Superior temporal gyrus (tissue), 1 donor: Measurements from ENCODE around the gene SEC14L1.

Source experiments
- DNase-seq: peaks from one replicate; pipeline ENCODE4 v3.0.0-alpha.2; 2016; ENCODE audit errors: extremely low spot score

SEC14L1 gene

GRCh38 chr17:77213778-77214132 lies 73.0 kb downstream of the SEC14L1 start:
- no peak for DNase-seq

GRCh38 chr17:77214328-77214727 lies 73.6 kb downstream of the SEC14L1 start:
- DNase-seq: no peak

DNA sequence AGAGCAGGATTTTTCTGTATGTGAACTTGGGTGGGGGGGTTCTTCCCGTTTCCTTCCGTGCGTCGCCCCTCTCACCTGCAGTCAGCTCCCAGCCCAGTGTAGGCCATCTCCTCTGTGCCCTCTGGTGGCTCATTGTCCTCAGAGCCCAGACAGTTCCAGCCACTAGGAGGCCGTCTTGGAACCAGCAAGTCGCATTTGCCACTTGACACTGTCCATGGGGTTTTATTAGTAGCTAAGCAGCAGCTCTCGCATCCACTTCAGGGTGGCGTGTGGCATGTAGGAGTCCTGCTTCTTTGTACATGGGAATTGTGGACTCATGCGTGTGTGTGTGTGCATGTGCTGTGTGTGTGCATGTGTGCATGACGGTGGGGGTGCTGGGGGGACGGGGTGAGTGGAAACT lies 74.0 kb downstream of the SEC14L1 start:
- DNase-seq: peak; percentile 83

DNA sequence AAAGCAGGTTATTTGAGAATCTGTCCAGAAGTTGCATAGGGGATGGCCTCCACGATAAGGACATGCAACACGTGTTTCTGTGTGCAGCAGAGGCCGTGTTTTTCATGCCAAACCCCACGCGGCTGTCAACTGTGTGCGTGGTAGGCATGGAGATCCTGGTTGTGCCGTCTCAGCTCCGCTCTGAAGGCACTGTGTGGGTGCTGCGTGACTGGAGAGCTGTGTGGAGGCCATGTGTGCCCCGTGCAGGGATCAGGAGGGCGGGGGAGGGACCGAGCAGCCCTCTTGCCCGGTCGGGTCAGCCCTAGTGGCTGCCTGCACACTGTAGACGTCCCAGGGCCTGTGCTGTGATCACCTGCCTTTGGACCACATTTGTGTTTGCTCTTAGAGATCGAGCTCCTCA lies 74.5 kb downstream of the SEC14L1 start:
- no peak for DNase-seq

DNA sequence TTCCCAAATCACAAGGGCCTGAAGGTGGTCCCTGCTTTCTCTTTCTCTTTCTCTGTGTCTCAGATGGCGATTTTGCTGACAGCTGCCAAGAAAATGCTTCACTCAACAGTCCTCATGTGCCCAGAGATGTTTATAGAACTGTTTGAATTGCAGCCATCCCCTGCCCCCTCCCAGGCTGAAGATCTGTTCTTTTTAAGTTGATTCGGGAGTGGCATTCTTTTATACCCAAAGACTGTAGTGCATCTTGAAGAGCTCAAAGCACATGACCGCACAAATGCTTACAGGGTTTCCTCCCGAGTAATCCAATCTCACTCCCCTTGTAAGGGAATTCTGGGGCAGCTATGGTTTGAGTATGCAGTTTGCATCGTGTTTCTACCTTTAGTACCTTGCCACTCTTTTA lies 75.7 kb downstream of the SEC14L1 start:
- no peak for DNase-seq

DNA sequence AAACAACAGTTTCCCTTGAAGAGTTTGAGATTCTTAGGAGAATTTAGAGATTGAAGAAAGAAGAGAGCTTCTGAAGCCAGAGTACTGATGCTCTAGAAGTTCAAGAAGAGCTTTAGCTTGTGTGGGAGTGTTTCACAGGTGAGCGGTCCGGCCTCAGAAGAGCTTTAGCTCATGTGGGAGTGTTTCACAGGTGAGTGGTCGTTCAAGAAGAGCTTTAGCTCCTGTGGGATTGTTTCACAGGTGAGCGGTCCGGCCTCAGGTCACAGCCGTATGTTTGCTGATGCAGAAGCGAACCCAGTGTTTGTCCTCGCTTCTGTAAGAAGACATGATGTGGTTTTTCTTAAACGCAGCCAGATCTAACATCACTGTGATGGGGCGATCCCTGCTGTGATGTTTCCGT lies 76.4 kb downstream of the SEC14L1 start:
- no peak for DNase-seq

GRCh38 chr17:77217566-77217965 lies 76.8 kb downstream of the SEC14L1 start:
- DNase-seq: no peak

DNA sequence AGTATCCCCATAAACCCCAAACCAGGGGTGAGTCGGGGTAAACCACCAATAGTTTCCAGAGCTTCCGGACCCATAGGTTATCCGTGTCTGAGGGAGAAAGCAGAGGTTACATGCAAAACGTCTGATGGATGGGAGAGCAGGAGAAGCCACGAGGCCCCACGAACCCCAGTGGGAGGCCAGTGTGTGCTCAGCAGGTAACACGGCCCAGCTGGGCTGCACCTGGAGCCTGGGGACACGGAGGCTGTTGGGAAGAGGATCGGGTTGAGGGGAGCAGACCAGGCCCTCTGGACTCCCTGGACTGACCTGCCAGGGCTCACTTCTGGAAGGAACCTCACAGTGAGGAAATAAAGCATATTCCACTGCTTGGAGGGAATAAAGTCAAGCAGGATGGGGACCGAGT lies 78.1 kb downstream of the SEC14L1 start:
- DNase-seq: no peak

DNA sequence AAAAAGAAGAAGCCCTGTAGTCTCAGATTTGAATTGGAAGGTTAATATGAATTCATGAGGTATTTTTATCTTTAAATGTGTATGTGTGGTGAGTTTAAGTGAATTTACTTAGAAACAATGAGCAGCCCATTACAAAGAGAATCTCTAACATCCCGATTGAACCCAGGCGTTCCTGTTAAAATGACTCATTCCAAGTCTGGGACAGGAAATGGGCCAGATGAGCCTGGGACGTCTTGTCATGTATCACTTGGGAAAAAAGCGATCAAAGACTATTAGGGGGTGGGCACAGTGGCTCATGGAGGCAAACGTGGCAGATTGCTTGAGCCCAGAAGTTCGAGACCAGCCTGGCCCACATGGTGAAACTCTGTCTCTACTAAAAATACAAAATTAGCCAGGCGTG lies 81.6 kb downstream of the SEC14L1 start:
- no peak for DNase-seq

GRCh38 chr17:77223642-77224420 lies 83.1 kb downstream of the SEC14L1 start:
- no peak for DNase-seq

DNA sequence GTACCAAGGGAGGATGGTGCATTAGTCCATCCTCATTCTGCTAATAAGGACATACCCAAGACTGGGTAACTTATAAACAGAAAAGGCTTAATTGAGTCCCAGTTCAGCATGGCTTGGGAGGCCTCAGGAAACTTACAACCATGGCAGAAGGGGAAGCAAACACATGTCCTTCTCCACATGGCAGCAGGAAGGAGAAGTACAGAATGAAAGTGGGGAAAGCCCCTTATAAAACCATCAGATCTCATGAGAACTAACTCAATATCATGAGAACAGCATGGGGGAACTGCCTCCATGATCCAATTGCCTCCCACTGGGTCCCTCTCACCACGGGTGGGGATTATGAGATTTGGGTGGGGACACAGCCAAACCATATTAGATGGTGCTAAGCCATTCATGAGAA lies 84.5 kb downstream of the SEC14L1 start:
- no peak for DNase-seq

DNA sequence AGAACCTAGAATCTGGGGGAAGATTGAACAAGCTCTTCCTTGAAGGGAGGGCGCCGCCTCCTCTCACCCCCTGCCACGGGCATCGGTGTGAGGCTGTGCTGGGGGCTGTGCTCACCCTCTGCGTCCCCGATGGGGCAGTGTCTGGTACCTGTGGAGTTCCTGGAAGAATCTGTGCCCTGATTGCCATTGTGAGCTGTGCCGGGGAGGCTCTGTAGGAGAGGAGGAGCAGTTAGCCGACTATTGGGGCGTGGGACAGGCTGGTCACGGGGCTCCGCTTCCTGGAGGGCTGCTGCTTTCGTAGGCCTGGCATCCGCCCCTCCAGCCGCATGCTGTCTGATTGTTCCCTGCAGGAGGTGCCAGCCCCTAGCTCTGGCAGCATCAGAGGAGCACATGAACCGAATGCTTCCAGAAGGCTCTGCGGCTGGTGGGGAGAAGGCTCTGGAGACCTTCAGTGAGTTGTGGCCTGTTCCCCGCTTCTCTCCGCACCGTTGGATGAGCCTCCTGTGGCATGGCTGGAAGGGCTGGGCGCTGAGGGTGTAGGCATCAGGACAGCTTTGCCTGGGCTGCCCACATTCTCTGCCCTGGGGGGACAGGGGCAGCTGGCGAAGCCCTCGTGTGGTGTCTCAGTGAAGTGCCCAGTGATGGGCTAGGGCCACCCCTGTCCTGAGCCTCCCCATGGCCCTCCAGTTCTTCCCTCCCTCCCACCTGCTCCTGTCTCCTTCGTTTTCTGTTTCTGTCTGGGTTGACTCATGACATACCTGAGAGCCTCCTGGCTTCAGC lies 86.9 kb downstream of the SEC14L1 start:
- DNase-seq: no peak

DNA sequence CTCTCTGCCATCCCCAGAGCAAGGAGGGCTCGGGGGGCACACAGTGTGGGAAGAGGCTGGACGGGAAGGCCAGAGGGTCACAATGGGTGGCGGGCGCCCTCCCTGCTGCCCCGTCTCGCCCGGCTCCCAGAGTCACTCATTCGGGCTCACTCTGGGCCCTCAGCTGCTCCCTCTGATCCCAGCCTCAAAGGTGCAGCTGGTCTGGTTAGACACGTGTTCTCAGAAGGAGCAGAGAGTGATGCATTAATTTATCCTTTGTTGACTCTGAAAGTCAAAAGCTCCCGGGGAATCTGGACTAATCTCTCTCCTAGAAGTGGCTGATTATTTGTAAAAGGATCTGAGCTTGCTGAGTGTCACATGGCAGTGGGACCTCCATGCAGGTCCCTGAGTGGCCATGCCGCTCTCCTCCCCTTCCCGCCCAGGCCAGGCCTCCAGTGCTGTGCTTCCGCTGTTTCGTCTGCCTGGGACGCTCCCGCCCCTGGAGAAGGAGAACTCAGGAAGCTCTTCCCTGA lies 87.5 kb downstream of the SEC14L1 start:
- no peak for DNase-seq

GRCh38 chr17:77228816-77229215 lies 88.0 kb downstream of the SEC14L1 start:
- no peak for DNase-seq

DNA sequence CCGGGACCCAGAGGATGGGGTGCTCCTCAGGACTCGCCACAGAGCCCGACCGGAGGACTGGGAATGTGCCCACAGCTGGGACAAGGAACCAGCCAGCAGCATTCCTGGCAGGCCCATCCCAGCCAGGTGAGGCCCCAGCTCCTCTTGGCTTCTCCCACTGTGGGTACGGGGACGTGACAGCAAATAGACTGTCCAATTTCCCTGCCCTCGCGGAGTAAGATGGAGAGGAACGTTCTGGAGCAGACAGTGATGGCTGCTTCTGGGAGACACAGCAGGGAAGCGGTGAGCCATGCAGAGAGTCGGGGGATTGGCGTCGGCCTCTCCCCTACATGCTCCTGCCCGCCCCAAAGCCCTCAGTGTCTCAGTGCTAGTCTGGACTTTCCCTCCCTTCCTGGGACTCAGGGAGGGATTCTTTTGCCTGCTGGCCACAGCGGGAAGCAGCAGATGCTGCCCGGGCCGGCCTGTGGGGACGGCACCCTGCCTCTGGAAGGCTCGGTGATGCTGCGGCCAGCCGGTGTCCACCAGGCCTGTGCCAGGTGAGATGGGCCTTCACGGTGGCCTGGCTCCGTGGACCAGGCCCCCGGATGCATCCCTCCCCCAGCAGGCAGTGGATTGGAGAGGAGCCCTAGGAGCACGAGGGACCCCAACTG lies 89.1 kb downstream of the SEC14L1 start:
- DNase-seq: no peak

DNA sequence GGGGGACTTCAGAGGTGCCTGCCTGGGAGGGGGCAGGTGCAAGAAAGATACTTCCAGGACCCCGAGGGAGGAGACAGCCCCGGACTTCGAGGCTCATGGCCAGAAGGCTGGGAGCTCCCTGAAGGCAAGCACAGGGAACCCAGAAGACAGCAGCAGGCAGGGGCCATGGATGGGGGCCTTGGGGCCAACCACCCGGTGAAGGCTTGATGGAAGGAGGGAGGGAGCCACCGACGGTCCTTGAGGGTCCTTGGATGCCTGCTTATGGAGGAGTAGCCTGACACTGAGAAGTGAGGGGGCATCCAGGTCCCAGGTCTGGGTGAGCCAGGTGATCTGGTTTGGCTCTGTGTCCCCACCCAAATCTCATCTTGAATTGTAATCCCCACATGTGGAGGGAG lies 89.7 kb downstream of the SEC14L1 start:
- no peak for DNase-seq

DNA sequence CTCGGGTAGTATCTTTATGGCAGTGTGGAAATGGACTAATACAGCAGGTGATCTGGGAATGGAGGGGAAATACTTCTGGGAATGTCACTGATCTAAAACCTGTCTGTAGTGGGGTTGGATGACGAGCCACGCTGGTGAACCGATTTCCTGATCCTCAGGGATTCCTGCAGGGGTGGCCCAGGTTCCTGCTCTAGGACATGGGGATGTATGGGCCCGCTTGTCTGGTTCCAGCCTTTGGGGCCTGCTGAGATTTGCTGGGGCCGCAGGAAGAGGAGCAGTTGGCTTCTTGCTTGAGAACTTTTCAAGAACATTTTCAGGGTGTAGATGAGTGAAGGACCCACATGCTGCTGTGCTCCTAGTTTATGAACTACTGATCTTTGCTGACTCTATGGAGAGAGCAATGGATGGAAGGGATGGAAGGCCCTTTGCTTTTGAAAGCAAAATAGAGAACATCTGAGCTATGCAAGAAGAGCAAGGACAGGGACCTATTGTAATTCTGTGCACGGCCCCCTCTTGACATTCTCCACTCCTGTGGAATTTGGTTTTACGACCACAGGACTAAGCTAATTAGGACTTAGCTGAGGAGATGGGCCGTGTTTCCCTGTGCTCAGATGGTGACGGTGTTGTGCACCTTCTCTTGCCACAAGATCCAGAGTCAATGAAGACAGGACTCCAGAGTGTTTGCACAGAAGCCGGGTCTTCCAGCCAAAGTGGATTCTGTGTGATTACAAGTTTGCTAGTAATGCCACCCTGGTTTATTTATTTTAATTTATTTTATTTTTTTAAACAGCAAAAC lies 90.5 kb downstream of the SEC14L1 start:
- no peak for DNase-seq

DNA sequence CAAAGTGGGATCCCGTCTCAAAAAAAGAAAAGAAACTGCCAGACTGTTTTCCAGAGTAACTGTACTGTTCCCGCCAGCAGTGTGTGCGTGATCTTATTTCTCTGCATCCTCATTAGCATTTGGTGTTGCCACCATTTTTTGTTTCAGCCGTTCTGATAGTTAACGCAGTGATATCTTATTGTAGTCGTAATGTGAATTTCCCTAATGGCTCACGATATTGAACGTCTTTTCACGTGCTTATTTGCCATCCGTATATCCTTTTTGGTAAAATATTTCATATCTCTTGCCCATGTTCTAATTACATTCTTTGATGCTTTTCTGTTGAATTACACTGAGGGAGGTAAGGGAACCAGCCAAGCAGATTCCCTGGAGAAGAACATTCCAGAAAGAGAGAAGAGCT lies 92.4 kb downstream of the SEC14L1 start:
- DNase-seq: no peak

- no peak for DNase-seq
Observed at GRCh38 chr17:77233635-77234334, 93.0 kb downstream of the SEC14L1 start.

GRCh38 chr17:77234695-77235094 lies 93.9 kb downstream of the SEC14L1 start:
- DNase-seq: no peak

DNA sequence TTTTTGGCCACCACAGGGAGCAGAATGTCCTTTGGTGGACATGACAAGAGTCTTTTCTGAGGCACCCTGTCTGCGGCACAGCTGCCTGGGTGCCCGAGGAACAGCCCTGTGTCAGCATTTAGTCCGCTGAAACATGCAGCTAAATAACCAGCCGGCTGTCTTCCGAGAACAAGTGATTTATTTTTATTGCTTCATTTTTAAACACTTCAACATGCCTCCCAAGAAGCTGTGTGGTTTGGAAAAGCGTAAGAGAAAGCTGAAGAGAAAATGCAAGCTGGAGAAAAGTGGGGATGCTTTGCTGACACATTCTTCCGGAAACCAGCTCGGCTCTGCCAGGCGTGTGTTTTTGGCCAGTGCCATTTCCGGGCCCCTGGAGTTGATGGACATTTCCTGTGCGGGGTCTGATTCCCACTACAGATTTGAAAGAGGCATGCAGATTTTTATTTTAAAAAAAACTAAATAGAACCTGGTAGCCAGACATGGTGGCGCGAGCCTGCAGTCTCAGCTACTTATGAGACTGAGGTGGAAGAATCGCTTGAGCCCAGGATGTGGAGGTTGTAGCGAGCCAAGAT lies 94.7 kb downstream of the SEC14L1 start:
- DNase-seq: peak; percentile 66
